ENCODE measurements around the gene ZNF668.
A peak's percentile ranks its signal among the peaks of the same experiment; 100 is the strongest.

The ZNF668 gene

DNA sequence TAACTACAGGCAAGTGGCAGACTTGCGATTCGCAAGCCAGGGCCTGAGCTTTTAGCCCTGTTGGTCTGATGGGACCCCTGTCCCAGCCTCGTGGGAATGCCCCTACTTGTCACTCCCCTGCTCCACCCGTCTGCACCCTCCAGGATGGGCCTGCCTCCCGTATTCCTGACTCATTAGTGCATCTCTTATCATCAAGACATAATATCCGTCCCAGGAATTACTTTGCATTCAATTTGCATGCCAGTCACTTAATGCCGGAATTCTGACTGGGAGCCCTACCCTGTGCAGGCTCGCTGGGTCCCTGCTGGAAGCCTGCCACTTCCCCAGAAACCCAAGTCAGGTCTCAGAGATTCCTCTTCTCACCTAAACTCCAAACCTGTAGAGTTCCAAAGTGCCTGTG is 11.4 kb upstream of the ZNF668 start:
- H3K4me1 ChIP-seq: peaks cover 0 to 28% (median 13%) of the 10 kb centered on the region in 10 experiments; a peak in 10 of 20 replicates
- H4K20me1 ChIP-seq: peaks cover 34 to 98% (median 64%) of the 10 kb centered on the region in 11 experiments
- no peak overlapping the region for H3K4me2 ChIP-seq
- no peak overlapping the region for H3K4me3 ChIP-seq
- no peak overlapping the region for H3K27ac ChIP-seq
- TF ChIP-seq Cebpa-rat (IDR thresholded peaks at IDR 0.05): no peak
- peaks cover 51 to 100% (median 91%) of the 10 kb centered on the region in 11 experiments for H3K36me3 ChIP-seq
- H3K27me3 ChIP-seq: no peaks in the 10 kb centered on the region
- H3K9me3 ChIP-seq (replicated peaks in 1 of 11): no peaks in the 10 kb centered on the region
- H3K9ac ChIP-seq: peak overlapping the region in 1 of 11 experiments; percentile 19; a peak in 1 of 22 replicates

DNA sequence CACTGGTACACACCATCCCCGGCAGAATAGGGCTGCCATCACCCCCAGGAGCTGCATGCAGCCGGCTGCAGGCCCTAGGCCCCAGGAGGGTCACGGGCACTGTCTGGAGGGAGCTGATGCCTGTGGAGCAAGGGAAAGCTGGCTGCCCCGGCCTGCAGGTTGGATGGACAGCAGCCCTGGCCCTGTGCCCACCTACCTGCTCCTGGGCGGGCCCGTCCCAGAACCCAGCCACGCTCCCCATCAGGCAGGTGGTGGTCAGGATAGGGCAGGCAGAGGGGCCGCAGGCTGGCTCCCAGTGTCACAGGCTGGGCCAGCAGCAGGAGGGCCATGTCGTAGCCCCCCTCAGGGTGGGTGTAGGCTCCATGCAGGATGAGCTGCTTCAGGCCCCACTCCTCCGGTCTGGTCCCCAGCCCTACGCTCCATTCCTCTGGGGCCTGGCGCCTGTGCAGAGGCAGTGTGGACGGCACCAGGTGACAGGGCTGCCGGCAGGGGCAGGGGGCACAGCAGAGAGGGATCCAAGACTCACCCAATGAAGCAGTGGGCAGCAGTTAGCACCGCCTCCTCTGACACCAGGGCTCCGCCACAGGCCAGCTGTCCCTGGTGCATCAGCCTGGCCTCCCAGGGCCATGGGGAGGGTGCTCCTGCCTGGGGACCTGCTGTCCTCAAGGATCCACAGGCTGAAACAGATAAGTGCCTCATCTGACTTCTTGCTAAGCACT is 10.7 kb upstream of the ZNF668 start:
- Histone ChIP-seq H3K9ac (peak overlapping the region in 2 of 11 experiments; percentile 19; a peak in 3 of 22 replicates), H4K20me1 (peaks cover 40 to 98% (median 70%) of the 10 kb centered on the region in 11 experiments), H3K4me2 (no peak overlapping the region; a peak in 1 of 22 replicates), H3K4me3 (no peak overlapping the region), H3K27me3 (no peaks in the 10 kb centered on the region), H3K36me3 (peaks cover 55 to 100% (median 91%) of the 10 kb centered on the region in 11 experiments), H3K4me1 (peaks cover 0 to 34% (median 15%) of the 10 kb centered on the region in 10 experiments; a peak in 11 of 20 replicates), H3K27ac (no peak overlapping the region), H3K9me3 (replicated peaks in 1 of 11) (no peaks in the 10 kb centered on the region)
- no peak for TF ChIP-seq Cebpa-rat (IDR thresholded peaks at IDR 0.05)

DNA sequence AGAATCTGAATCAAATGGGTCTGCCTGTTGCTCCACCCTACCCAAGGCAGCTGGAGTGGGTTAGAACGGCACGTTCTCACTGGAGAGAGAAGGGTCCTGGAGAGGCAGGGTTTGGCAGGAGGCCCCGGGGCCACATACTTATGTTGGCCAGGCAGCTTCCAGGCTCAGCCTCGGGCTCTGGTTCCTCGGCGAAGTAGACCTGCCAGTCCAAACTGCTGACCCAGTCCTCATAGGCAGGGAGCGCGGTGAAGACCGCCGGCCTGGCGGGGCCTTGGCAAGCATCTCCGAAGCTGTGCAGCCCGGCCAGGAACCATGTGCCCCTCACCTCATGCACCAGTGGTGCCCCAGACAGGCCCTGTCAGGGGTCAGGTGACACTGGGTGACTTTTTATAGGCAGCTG is 9.9 kb upstream of the ZNF668 start:
- H3K9ac ChIP-seq: no peak overlapping the region; a peak in 2 of 22 replicates

DNA sequence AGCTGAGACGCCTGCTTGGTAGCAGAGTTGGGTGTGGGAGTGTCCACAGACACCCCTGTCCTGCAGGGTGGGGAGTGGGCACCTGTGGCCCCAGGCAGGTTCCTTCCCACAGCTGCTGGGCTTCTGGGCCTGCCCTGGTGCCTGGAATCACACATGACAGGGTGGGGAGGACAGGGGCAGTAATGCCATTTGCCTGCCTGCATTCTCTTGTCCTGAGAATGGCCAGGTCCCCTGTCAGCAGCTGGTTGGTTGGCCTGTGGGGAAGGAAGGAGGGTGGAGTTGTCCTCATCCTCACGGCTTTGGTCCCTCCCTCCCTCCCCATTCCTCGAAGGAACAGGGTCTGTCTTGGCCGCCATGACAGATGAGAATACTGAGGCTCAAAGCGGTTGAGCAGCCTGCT is 9.5 kb upstream of the ZNF668 start:
- Histone ChIP-seq H3K36me3 (peaks cover 62 to 100% (median 92%) of the 10 kb centered on the region in 11 experiments), H3K27ac (no peak overlapping the region)

More for the DNA sequence above, 9.9 kb upstream of the ZNF668 start:
- peaks cover 0 to 42% (median 20%) of the 10 kb centered on the region in 10 experiments; a peak in 11 of 20 replicates for H3K4me1 ChIP-seq
- H3K36me3 ChIP-seq: peaks cover 59 to 100% (median 92%) of the 10 kb centered on the region in 11 experiments
- H3K27ac ChIP-seq: no peak overlapping the region
- peaks cover 48 to 99% (median 78%) of the 10 kb centered on the region in 11 experiments for H4K20me1 ChIP-seq
- H3K4me2 ChIP-seq: no peak overlapping the region
- no peaks in the 10 kb centered on the region for H3K9me3 ChIP-seq (replicated peaks in 1 of 11)
- H3K4me3 ChIP-seq: no peak overlapping the region
- no peaks in the 10 kb centered on the region for H3K27me3 ChIP-seq
- no peak for TF ChIP-seq Cebpa-rat (IDR thresholded peaks at IDR 0.05)

DNA sequence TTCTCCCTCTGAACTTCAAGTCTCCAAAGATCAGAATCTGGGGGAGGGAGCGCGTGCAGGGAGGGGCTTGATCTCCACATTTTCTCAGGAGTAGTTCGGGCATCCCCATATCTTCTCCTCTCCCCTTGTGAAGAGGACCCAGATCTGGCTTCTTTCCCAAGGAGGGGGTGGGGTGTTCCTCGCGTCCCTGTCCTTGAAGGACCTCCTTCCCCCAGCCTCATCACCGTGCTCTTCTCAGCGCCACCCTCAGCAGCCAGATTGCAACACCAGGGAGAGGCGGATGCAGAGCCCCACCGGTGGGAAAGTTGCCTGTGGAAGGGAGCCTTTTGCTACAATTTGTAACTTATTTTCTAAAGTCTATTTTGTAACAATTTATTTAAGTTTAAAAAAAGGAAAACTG is 9.0 kb upstream of the ZNF668 start:
- no peak overlapping the region for H3K27ac ChIP-seq
- no peak overlapping the region for H3K4me3 ChIP-seq
- peaks cover 67 to 100% (median 92%) of the 10 kb centered on the region in 11 experiments for H3K36me3 ChIP-seq
- TF ChIP-seq Cebpa-rat (IDR thresholded peaks at IDR 0.05): no peak
- no peaks in the 10 kb centered on the region for H3K27me3 ChIP-seq
- no peak overlapping the region for H3K4me2 ChIP-seq
- peaks cover 0 to 51% (median 24%) of the 10 kb centered on the region in 10 experiments; a peak in 11 of 20 replicates for H3K4me1 ChIP-seq
- H3K9me3 ChIP-seq (replicated peaks in 1 of 11): no peaks in the 10 kb centered on the region
- 0 out of 22 replicates have a peak overlapping the region, but pooled peaks of 1 of the 11 experiments have one; percentile 1 for H3K9ac ChIP-seq
- H4K20me1 ChIP-seq: peaks cover 57 to 100% (median 86%) of the 10 kb centered on the region in 11 experiments

More for the DNA sequence above, 9.5 kb upstream of the ZNF668 start:
- H4K20me1 ChIP-seq: peaks cover 52 to 99% (median 82%) of the 10 kb centered on the region in 11 experiments
- no peak for TF ChIP-seq Cebpa-rat (IDR thresholded peaks at IDR 0.05)
- no peaks in the 10 kb centered on the region for H3K9me3 ChIP-seq (replicated peaks in 1 of 11)
- peaks cover 0 to 46% (median 23%) of the 10 kb centered on the region in 10 experiments; a peak in 11 of 20 replicates for H3K4me1 ChIP-seq
- H3K4me2 ChIP-seq: no peak overlapping the region
- no peak overlapping the region; a peak in 1 of 22 replicates for H3K9ac ChIP-seq
- no peaks in the 10 kb centered on the region for H3K27me3 ChIP-seq
- H3K4me3 ChIP-seq: no peak overlapping the region

DNA sequence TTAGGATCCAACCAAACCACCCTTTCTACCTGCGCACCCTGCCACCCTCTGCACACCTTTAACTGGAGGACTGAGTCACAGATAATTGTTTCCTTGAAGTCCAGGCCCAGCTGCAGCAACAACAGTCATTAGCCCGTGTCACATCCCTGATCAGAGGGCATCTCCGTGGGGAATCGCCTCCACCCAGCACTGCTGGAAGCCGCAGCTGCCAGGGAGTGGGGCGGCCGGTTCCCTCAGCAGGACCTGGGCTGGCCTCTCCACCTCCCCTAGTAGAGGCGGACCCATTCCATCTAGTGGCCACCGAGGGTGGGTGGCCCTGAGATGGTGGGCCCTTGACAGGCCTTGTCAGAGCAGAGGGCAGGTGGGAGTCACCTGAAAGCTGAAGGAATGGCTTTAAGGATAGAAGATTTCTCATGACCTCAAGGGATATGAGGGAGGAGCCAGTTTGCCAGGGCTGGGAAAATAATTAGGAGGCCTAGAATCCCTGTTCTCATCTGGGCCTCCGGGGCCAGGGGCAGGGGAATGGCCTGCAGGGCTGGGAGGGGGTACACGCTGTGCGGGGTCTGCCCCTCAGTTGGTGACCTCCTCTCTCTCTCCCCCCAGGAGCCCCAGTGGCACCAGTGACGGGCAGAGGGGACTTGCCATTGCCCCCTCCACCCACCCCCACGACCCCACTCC is 8.5 kb upstream of the ZNF668 start:
- H3K9me3 ChIP-seq (replicated peaks in 1 of 11): no peaks in the 10 kb centered on the region
- H3K4me1 ChIP-seq: peaks cover 0 to 54% (median 24%) of the 10 kb centered on the region in 10 experiments; a peak in 11 of 20 replicates
- peaks cover 63 to 100% (median 87%) of the 10 kb centered on the region in 11 experiments for H4K20me1 ChIP-seq
- H3K36me3 ChIP-seq: peaks cover 73 to 100% (median 93%) of the 10 kb centered on the region in 11 experiments
- H3K9ac ChIP-seq: peak overlapping the region in 3 of 11 experiments; percentile 1 to 45 (median 9); a peak in 1 of 22 replicates
- TF ChIP-seq Cebpa-rat (IDR thresholded peaks at IDR 0.05): no peak
- H3K27ac ChIP-seq: peak overlapping the region in 1 of 11 experiments; percentile 12; a peak in 2 of 22 replicates
- H3K4me2 ChIP-seq: peak overlapping the region in 5 of 11 experiments; percentile 20 to 82 (median 43); a peak in 7 of 22 replicates
- no peak overlapping the region for H3K4me3 ChIP-seq
- H3K27me3 ChIP-seq: no peaks in the 10 kb centered on the region

DNA sequence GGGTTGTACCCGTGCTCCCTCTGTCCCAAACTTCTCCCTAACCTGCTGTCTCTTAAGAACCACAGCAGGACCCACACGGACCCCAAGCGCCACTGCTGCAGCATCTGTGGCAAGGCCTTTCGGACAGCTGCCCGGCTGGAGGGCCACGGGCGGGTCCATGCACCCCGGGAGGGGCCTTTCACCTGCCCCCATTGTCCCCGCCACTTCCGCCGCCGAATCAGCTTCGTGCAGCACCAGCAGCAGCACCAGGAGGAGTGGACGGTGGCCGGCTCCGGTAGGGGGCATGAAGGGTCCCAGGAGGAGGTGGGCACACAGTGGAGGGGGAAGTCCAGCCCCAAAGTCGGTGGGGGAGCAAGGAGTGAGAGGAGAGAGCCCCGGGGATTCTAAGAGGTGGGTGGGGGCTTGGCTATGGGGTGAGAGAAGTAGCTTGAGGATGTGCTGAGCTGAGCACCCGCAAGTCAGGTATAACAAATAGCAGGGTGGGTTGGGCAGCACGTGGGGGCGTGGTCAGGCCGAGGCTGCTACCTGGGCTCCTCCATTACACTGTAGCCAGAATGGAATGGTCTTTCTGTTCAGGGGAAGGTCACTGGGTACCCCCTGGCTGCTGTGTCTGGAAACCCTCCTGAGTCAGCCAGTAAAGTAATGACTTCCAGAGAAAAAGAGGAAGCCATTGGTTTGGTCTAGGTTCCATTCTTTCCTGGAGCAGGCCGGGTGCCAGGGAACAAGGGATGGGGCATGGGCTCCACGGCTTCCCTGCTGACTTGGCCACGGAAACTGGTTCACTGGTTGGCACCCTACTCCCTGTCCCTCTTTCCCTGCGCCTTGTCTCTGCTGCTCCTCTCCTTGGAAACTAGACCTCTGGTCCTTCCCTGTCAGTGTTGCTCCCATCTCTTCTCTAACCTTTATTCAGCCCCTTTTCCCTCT is 7.7 kb upstream of the ZNF668 start:
- peak overlapping the region in 5 of 11 experiments; percentile 20 to 82 (median 43); a peak in 9 of 22 replicates for H3K4me2 ChIP-seq
- H3K27me3 ChIP-seq: no peaks in the 10 kb centered on the region
- no peak overlapping the region for H3K4me3 ChIP-seq
- H3K36me3 ChIP-seq: peaks cover 79 to 100% (median 96%) of the 10 kb centered on the region in 11 experiments
- peak overlapping the region in 1 of 11 experiments; percentile 12; a peak in 2 of 22 replicates for H3K27ac ChIP-seq
- H3K9ac ChIP-seq: peak overlapping the region in 5 of 11 experiments; percentile 1 to 45 (median 12); a peak in 4 of 22 replicates
- TF ChIP-seq Cebpa-rat (IDR thresholded peaks at IDR 0.05): no peak
- peaks cover 0 to 54% (median 24%) of the 10 kb centered on the region in 10 experiments; a peak in 11 of 20 replicates for H3K4me1 ChIP-seq
- no peaks in the 10 kb centered on the region for H3K9me3 ChIP-seq (replicated peaks in 1 of 11)
- H4K20me1 ChIP-seq: peaks cover 68 to 100% (median 95%) of the 10 kb centered on the region in 11 experiments
